Naive thymus-derived CD4-positive, alpha-beta T cell (primary cell): ENCODE results near the gene ANAPC4. TPM values are rescaled to one million over a fixed set of nuclear protein-coding genes. Genes with fewer than 3 reads are reported as not detected.

Source experiments
- ATAC-seq: fragments of 150-1000 bp; cut with Tn5 transposase; 2 replicates; pipeline ENCODE4 v1.10.0; 2021; ENCODE audit warnings: mild to moderate bottlenecking, moderate library complexity
- CTCF ChIA-PET: fragments of 350-600 bp; sonication (Branson Sonifier 250); formaldehyde crosslinking; loops from one replicate; lab custom pipeline; 2021; ENCODE audit warnings: antibody characterized with exemption; lab: Charles Lee
- POLR2A ChIA-PET: fragments of 350-600 bp; sonication (Branson Sonifier 250); formaldehyde crosslinking; loops from one replicate; lab custom pipeline; 2021; ENCODE audit warnings: antibody characterized with exemption, inconsistent platforms; lab: Charles Lee
- DNase-seq, 9 donors: peaks; one replicate each; pipeline versions ENCODE4 v3.0.0 to v3.0.0-alpha.2; 2020 to 2022; ENCODE audit warnings: mixed read lengths in 1 of 9
- H3K27ac ChIP-seq: one replicate; pipeline ENCODE4 v1.7.0; 2013; ENCODE audit warnings: mild to moderate bottlenecking, low read depth, low read length, moderate library complexity
- H3K27me3 ChIP-seq, 2 donors: one replicate each; pipeline ENCODE4 v1.7.0; 2013; ENCODE audit warnings: low read length in 2 of 2, mild to moderate bottlenecking in 2 of 2, moderate library complexity in 2 of 2; ENCODE audit not compliant: control insufficient read depth in 2 of 2, insufficient read depth in 2 of 2
- H3K36me3 ChIP-seq, 3 experiments: 1 replicate in 2 of 3; 2 replicates in 1 of 3; pipeline ENCODE4 v1.7.0; 2013; ENCODE audit warnings: low read length in 3 of 3, mild to moderate bottlenecking in 3 of 3, moderate library complexity in 1 of 3; ENCODE audit not compliant: insufficient read depth in 3 of 3, control insufficient read depth in 2 of 3
- H3K4me1 ChIP-seq, 2 donors: one replicate each; pipeline ENCODE4 v1.7.0; 2013; ENCODE audit warnings: low read length in 2 of 2, mild to moderate bottlenecking in 2 of 2, moderate library complexity in 1 of 2; ENCODE audit not compliant: control insufficient read depth in 2 of 2, insufficient read depth in 2 of 2
- H3K4me3 ChIP-seq: 2 replicates; pipeline ENCODE4 v1.7.0; 2013; ENCODE audit warnings: mild to moderate bottlenecking, low read length
- H3K9me3 ChIP-seq, 3 experiments: 1 replicate in 2 of 3; 2 replicates in 1 of 3; pipeline ENCODE4 v1.7.0; 2013; ENCODE audit warnings: low read length in 3 of 3; ENCODE audit not compliant: control insufficient read depth in 2 of 3
- H3K27ac Mint-ChIP-seq, 9 donors: one replicate each; pipeline ENCODE4 v1.8.0; 2020 to 2022; ENCODE audit warnings: mixed read lengths in 9 of 9, mild to moderate bottlenecking in 8 of 9, moderate library complexity in 5 of 9, inconsistent platforms in 2 of 9
- H3K27me3 Mint-ChIP-seq, 5 donors: one replicate each; pipeline ENCODE4 v1.8.0; 2021 to 2022; ENCODE audit warnings: mixed read lengths in 5 of 5, mild to moderate bottlenecking in 1 of 5
- H3K36me3 Mint-ChIP-seq, 5 donors: one replicate each; pipeline ENCODE4 v1.8.0; 2020 to 2022; ENCODE audit warnings: mixed read lengths in 5 of 5, mild to moderate bottlenecking in 3 of 5, inconsistent platforms in 1 of 5
- H3K4me1 Mint-ChIP-seq, 7 donors: one replicate each; pipeline ENCODE4 v1.8.0; 2020 to 2022; ENCODE audit warnings: mixed read lengths in 7 of 7, mild to moderate bottlenecking in 3 of 7, inconsistent platforms in 1 of 7
- H3K4me3 Mint-ChIP-seq, 10 donors: one replicate each; pipeline ENCODE4 v1.8.0; 2020 to 2022; ENCODE audit warnings: mild to moderate bottlenecking in 10 of 10, mixed read lengths in 10 of 10, moderate library complexity in 6 of 10, inconsistent platforms in 2 of 10
- H3K9me3 Mint-ChIP-seq, 11 donors: one replicate each; pipeline ENCODE4 v1.8.0; 2020 to 2022; ENCODE audit warnings: mixed read lengths in 11 of 11, mild to moderate bottlenecking in 4 of 11, inconsistent platforms in 1 of 11, moderate library complexity in 1 of 11
- intact Hi-C, 2 donors: fragments of 100-400 bp; cut with micrococcal nuclease; formaldehyde crosslinking; loops; one replicate each; pipeline ENCODE4 v1.15.1; 2023
- polyA plus RNA-seq, 2 donors: library from polyadenylated mRNA; unstranded; fragments of 300-500 nt; fragmentation: Illumina TruSeq; gene quantifications; one replicate each; pipeline ENCODE4 v1.2.3, GENCODE V29; 2021
- total RNA-seq, 6 experiments: library from RNA in 5 of 6; stranded (reverse) in 5 of 6; gene quantifications; 1 replicate in 5 of 6; 2 replicates in 1 of 6; pipeline ENCODE4 v1.2.3 and lab custom pipeline; 2021 to 2026

The ANAPC4 gene
- total and polyA plus RNA-seq, 7 experiments from 2014 or later: 19.0 to 55.3 (median 49.9) TPM

DNA sequence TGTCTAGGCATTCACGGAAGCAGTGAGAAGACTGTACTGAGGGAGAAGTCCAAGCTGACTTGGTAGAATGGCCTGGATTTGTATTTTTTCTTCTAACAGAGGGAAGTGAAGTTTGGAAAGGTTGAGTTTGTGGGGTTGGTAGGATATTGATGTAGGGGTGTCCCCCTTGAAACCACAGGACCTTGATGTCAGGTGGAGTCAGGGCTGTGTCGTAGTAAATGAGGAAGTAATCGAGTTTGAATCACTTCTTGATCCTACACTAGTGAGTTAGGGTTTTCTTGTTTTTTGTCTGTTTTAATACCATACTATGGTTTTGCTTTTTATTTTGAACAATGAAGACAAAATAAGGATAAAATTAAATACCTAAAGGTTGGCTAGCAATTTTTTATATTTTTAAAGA is 30.1 kb upstream of the ANAPC4 start:
- no peak overlapping the region for H3K27ac ChIP-seq
- H3K27ac Mint-ChIP-seq: peak overlapping the region in 2 of 9 donors; percentile 25 to 34
- no peak overlapping the region for H3K4me3 Mint-ChIP-seq
- H3K9me3 Mint-ChIP-seq: peaks cover 0 to 2% (median 0%) of the 10 kb centered on the region in 11 donors
- H3K36me3 ChIP-seq: peaks cover 0 to 4% (median 0%) of the 10 kb centered on the region in 3 experiments
- intact Hi-C loops: no loop called here
- ATAC-seq (no peak), DNase-seq (no peak)
- ChIA-PET POLR2A (no interaction called here), CTCF (interaction anchor here (1.2 kb wide), 1 partner anchor 21 kb away, joined by 3 read pairs; no protein-coding TSS in a partner anchor)
- no peak overlapping the region for H3K4me3 ChIP-seq
- H3K27me3 ChIP-seq: no peaks in the 10 kb centered on the region
- peaks cover 0 to 5% (median 0%) of the 10 kb centered on the region in 7 donors for H3K4me1 Mint-ChIP-seq
- no peaks in the 10 kb centered on the region for H3K9me3 ChIP-seq
- no peaks in the 10 kb centered on the region for H3K27me3 Mint-ChIP-seq
- no peaks in the 10 kb centered on the region for H3K4me1 ChIP-seq
- peaks cover 0 to 29% (median 16%) of the 10 kb centered on the region in 5 donors for H3K36me3 Mint-ChIP-seq

- peaks cover 0 to 2% (median 0%) of the 10 kb centered on the region in 11 donors for H3K9me3 Mint-ChIP-seq
- H3K27ac Mint-ChIP-seq: no peak overlapping the region
- no peak for DNase-seq
- CTCF ChIA-PET: interaction anchor here (1.2 kb wide), 1 partner anchor 21 kb away, joined by 3 read pairs; no protein-coding TSS in a partner anchor
- POLR2A ChIA-PET: no interaction called here
- H3K4me1 ChIP-seq: no peaks in the 10 kb centered on the region
- H3K27ac ChIP-seq: no peak overlapping the region
- intact Hi-C loops: no loop called here
- H3K4me3 Mint-ChIP-seq: no peak overlapping the region
- no peak overlapping the region for H3K4me3 ChIP-seq
- no peaks in the 10 kb centered on the region for H3K27me3 ChIP-seq
- peaks cover 0 to 5% (median 0%) of the 10 kb centered on the region in 7 donors for H3K4me1 Mint-ChIP-seq
- H3K36me3 Mint-ChIP-seq: peaks cover 0 to 29% (median 12%) of the 10 kb centered on the region in 5 donors
- H3K27me3 Mint-ChIP-seq: no peaks in the 10 kb centered on the region
- no peaks in the 10 kb centered on the region for H3K9me3 ChIP-seq
- peaks cover 0 to 4% (median 0%) of the 10 kb centered on the region in 3 experiments for H3K36me3 ChIP-seq
- no peak for ATAC-seq
These were observed 29.6 kb upstream of the ANAPC4 start for GRCh38 chr4:25347473-25347872.

- ATAC-seq: no peak
- Histone ChIP-seq H3K36me3 (peaks cover 0 to 4% (median 0%) of the 10 kb centered on the region in 3 experiments), H3K9me3 (no peaks in the 10 kb centered on the region), H3K27ac (no peak overlapping the region), H3K4me1 (no peaks in the 10 kb centered on the region), H3K27me3 (no peaks in the 10 kb centered on the region), H3K4me3 (no peak overlapping the region)
- no peak for DNase-seq
- H3K36me3 Mint-ChIP-seq: peaks cover 0 to 29% (median 8%) of the 10 kb centered on the region in 5 donors
- H3K4me3 Mint-ChIP-seq: no peak overlapping the region
- peaks cover 0 to 2% (median 0%) of the 10 kb centered on the region in 11 donors for H3K9me3 Mint-ChIP-seq
- POLR2A ChIA-PET: no interaction called here
- H3K27ac Mint-ChIP-seq: no peak overlapping the region
- intact Hi-C loops: no loop called here
- H3K27me3 Mint-ChIP-seq: no peaks in the 10 kb centered on the region
- peaks cover 0 to 5% (median 0%) of the 10 kb centered on the region in 7 donors for H3K4me1 Mint-ChIP-seq
- CTCF ChIA-PET: no interaction called here
These were observed 29.1 kb upstream of the ANAPC4 start for GRCh38 chr4:25347971-25348370.

DNA sequence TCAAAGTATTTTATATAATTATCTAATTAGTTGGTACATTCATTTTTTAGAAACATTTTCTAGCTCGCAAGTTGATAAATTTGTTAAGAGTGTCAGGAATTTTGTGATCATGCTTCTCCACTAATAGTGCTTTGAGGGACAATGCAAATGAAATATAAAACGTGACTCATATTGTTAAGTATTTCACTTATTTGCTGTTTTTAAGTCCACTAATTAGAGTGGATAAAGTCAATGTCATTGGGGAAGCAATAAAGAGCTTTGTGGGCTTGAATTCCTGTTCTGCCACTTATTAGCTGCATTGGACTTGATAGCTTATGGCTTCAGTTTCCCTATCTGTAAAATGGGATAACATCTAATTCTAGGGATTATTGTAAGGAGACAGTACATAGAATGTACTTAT is 26.5 kb upstream of the ANAPC4 start:
- Histone ChIP-seq H3K9me3 (no peaks in the 10 kb centered on the region), H3K4me1 (no peaks in the 10 kb centered on the region), H3K27me3 (no peaks in the 10 kb centered on the region), H3K36me3 (peaks cover 0 to 4% (median 0%) of the 10 kb centered on the region in 3 experiments), H3K27ac (no peak overlapping the region), H3K4me3 (no peak overlapping the region)
- ATAC-seq (no peak), DNase-seq (no peak)
- no peaks in the 10 kb centered on the region for H3K27me3 Mint-ChIP-seq
- H3K4me3 Mint-ChIP-seq: no peak overlapping the region
- POLR2A ChIA-PET: interaction anchor here (0.7 to 1.5 kb wide), 2 partner anchors 15 to 1504 kb away, joined by 3 to 4 read pairs; no protein-coding TSS in a partner anchor
- H3K9me3 Mint-ChIP-seq: no peaks in the 10 kb centered on the region
- intact Hi-C loops: no loop called here
- H3K4me1 Mint-ChIP-seq: peaks cover 0 to 5% (median 0%) of the 10 kb centered on the region in 7 donors
- H3K27ac Mint-ChIP-seq: no peak overlapping the region
- peaks cover 0 to 34% (median 3%) of the 10 kb centered on the region in 5 donors for H3K36me3 Mint-ChIP-seq
- CTCF ChIA-PET: interaction anchor here (0.5 to 1.6 kb wide), 2 partner anchors 38 to 800 kb away, joined by 3 to 5 read pairs; partner anchors contain the start of gene ZCCHC4

DNA sequence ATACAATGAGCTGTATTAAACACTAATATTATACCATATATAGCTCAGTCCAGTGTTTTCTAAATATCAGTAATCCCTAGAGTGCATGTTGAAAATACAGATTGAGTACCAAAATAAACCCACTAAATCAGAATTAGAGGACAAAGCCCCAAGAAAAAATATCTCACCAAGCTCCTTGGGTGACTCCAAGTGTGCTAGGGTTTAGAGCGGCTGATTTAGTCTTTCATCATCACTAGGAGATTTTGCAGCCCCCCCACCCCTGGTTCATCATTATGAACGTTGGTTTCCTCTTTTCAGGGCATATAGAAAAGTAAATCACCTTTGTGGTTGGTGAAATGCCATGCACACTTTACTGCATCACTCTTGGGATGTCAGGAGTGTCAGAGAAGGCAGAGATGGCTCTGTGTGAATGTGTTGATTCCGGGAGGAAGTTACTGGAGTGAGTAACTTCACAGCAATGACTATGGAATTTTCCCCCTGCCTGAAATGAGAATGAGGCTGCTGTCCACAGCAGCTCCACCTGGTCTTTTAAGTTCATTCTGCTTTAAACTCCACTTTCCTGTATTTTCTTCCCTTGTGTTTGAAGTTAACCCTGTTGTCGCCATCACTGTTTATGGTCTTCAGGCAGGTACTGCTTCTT is 25.2 kb upstream of the ANAPC4 start:
- POLR2A ChIA-PET: interaction anchor here (1.5 kb wide), 1 partner anchor 14 kb away, joined by 3 read pairs; no protein-coding TSS in a partner anchor

GRCh38 chr4:25356068-25356467 is 21.0 kb upstream of the ANAPC4 start:
- no peak for ATAC-seq
- intact Hi-C loops: no loop called here

More for the DNA sequence above, 25.2 kb upstream of the ANAPC4 start:
- ATAC-seq (no peak), DNase-seq (no peak)
- Mint-ChIP-seq H3K36me3 (peaks cover 0 to 30% (median 4%) of the 10 kb centered on the region in 5 donors), H3K4me1 (peaks cover 0 to under 1% (median 0%) of the 10 kb centered on the region in 7 donors), H3K9me3 (no peaks in the 10 kb centered on the region), H3K27me3 (no peaks in the 10 kb centered on the region), H3K4me3 (no peak overlapping the region), H3K27ac (no peak overlapping the region)
- CTCF ChIA-PET: interaction anchor here (1.6 kb wide), 1 partner anchor 39 kb away, joined by 5 read pairs; the partner anchor contains the start of gene ZCCHC4
- no peak overlapping the region for H3K27ac ChIP-seq
- peaks cover 0 to 4% (median 0%) of the 10 kb centered on the region in 3 experiments for H3K36me3 ChIP-seq
- no peaks in the 10 kb centered on the region for H3K27me3 ChIP-seq
- no peak overlapping the region for H3K4me3 ChIP-seq
- H3K4me1 ChIP-seq: no peaks in the 10 kb centered on the region
- intact Hi-C loops: no loop called here
- H3K9me3 ChIP-seq: no peaks in the 10 kb centered on the region

More at GRCh38 chr4:25356068-25356467, 21.0 kb upstream of the ANAPC4 start:
- Mint-ChIP-seq H3K4me3 (no peak overlapping the region), H3K27ac (peak overlapping the region in 1 of 9 donors; percentile 62), H3K27me3 (no peaks in the 10 kb centered on the region), H3K4me1 (no peaks in the 10 kb centered on the region), H3K9me3 (peaks cover 0 to 5% (median 0%) of the 10 kb centered on the region in 11 donors), H3K36me3 (peaks cover 6 to 45% (median 16%) of the 10 kb centered on the region in 5 donors)
- H3K27ac ChIP-seq: no peak overlapping the region
- ChIA-PET CTCF (no interaction called here), POLR2A (no interaction called here)
- no peaks in the 10 kb centered on the region for H3K9me3 ChIP-seq
- H3K36me3 ChIP-seq: no peaks in the 10 kb centered on the region
- no peak for DNase-seq
- no peak overlapping the region for H3K4me3 ChIP-seq
- no peaks in the 10 kb centered on the region for H3K4me1 ChIP-seq
- H3K27me3 ChIP-seq: no peaks in the 10 kb centered on the region
